BLaER1 treated with 17β-estradiol and CSF1 and Interleukin-3, amounts not matched to agents 10 nM and 100 nM (cell line): ENCODE results near the gene GRM8.
A peak's percentile ranks its signal among the peaks of the same experiment; 100 is the strongest.

Source experiments
- H3K27ac ChIP-seq, 11 experiments: shearing (Covaris generic); formaldehyde crosslinking; 2 replicates each; pipeline ENCODE4 v1.8.1; 2022
- H3K27me3 ChIP-seq, 11 experiments: shearing (Covaris generic); formaldehyde crosslinking; 2 replicates each; pipeline ENCODE4 v1.8.1; 2022
- H3K36me3 ChIP-seq, 11 experiments: shearing (Covaris generic); formaldehyde crosslinking; 2 replicates each; pipeline ENCODE4 v1.8.1; 2022
- H3K4me1 ChIP-seq, 10 experiments: shearing (Covaris generic); formaldehyde crosslinking; 2 replicates each; pipeline ENCODE4 v1.8.1; 2022
- H3K4me2 ChIP-seq, 11 experiments: shearing (Covaris generic); formaldehyde crosslinking; 2 replicates each; pipeline ENCODE4 v1.8.1; 2022
- H3K4me3 ChIP-seq, 10 experiments: shearing (Covaris generic); formaldehyde crosslinking; 2 replicates each; pipeline ENCODE4 v1.8.1; 2022
- H3K9ac ChIP-seq, 11 experiments: shearing (Covaris generic); formaldehyde crosslinking; 2 replicates each; pipeline ENCODE4 v1.8.1; 2022
- H3K9me3 ChIP-seq, 11 experiments: shearing (Covaris generic); formaldehyde crosslinking; replicated peaks in 1 of 11; 2 replicates each; pipeline ENCODE4 v1.8.1; 2022
- H4K20me1 ChIP-seq, 11 experiments: shearing (Covaris generic); formaldehyde crosslinking; 2 replicates each; pipeline ENCODE4 v1.8.1; 2022
- Cebpa-rat ChIP-seq, 11 experiments: shearing (Covaris generic); IDR thresholded peaks; 2 replicates each; pipeline ENCODE4 v1.8.1; 2022

The GRM8 gene

DNA sequence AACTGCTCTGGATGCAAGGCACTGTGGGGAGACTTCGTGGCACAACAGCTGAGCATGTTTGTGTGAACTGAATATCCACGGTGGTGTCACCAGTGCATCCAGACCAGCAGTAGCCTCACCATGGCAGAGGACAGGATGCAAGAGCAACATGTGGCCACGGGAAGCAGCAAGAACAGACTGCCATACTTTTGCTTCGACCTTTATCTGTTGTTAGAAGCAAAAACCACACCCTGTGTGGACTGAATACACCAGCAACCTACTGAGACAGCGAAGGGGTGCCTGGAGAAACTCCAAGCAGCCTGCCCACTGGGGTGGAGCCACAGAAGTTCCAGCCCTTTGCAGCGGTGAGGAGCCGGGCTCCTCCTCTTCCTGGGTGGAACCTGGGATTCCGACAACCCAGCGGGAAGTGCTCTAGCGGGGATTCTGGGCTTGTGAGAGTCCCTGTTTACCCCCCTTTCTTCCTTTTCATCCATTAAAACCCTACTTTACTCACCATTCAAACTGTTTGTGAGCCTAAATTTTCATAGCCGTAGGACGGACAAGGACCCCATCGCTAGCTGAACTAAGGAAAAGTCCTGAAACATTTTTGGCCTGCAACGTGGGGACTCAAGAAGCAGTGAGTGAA is 584.9 kb downstream of the GRM8 start:
- Histone ChIP-seq H4K20me1 (no peaks in the 10 kb centered on the region), H3K9me3 (peaks cover 0 to 12% (median 7%) of the 10 kb centered on the region in 11 experiments; a peak in 6 of 22 replicates), H3K9ac (no peak overlapping the region), H3K27me3 (no peaks in the 10 kb centered on the region), H3K27ac (no peak overlapping the region), H3K4me3 (no peak overlapping the region), H3K4me2 (no peak overlapping the region), H3K36me3 (no peaks in the 10 kb centered on the region), H3K4me1 (no peaks in the 10 kb centered on the region)
- no peak for TF ChIP-seq Cebpa-rat (IDR thresholded peaks at IDR 0.05)

DNA sequence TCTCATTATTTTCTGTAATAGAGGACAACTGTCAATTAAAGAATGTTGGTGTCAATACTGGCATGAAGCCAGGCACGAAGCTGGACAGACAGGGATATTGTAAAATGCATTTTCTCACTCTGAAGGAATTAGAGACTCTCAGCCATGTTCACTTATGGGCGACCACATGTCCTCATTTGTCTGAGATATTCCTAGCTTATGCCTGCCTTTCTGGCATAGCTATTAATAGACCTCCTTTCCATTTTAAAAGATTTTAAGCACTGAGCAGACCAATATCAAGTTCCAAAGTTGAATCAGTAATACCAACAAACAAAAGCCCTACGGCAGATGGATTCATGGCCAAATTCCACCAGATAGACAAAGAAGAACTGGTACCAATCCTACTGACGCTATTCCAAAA is 589.9 kb downstream of the GRM8 start:
- peaks cover 0 to 2% (median 0%) of the 10 kb centered on the region in 11 experiments; a peak in 3 of 22 replicates for H3K9me3 ChIP-seq
- no peak overlapping the region for H3K4me2 ChIP-seq
- H3K4me3 ChIP-seq, result no peak overlapping the region
- H4K20me1 ChIP-seq, result no peaks in the 10 kb centered on the region
- H3K9ac ChIP-seq, result no peak overlapping the region
- H3K27ac ChIP-seq, result no peak overlapping the region
- no peaks in the 10 kb centered on the region for H3K27me3 ChIP-seq
- H3K4me1 ChIP-seq, result peaks cover 0 to 17% (median 0%) of the 10 kb centered on the region in 10 experiments; a peak in 5 of 20 replicates
- TF ChIP-seq Cebpa-rat (IDR thresholded peaks at IDR 0.05), result no peak
- H3K36me3 ChIP-seq, result no peaks in the 10 kb centered on the region

DNA sequence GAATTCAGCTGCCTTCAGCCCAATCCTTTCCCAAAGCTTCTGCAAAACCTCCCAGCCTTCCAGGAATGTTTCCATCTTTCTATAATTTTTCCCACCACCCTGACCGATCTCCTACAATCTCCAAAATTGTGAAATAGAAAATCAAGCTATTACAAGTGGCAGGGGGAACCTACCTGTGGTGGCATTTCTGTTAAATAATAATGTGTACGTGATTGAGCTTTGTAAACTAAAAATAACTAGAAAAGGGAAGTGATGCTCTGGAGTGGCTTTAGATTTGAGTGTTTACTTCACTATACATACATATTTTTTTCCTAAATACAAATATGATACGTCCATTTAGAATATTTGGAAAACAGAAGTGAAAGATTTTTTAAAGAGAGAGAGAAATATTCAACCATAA is 593.6 kb downstream of the GRM8 start:
- Histone ChIP-seq H3K4me1 (peaks cover 0 to 21% (median 0%) of the 10 kb centered on the region in 10 experiments; a peak in 5 of 20 replicates), H3K4me3 (no peak overlapping the region), H3K9ac (no peak overlapping the region), H3K4me2 (peak overlapping the region in 2 of 11 experiments; percentile 42 to 61; a peak in 3 of 22 replicates), H3K27ac (no peak overlapping the region), H4K20me1 (no peaks in the 10 kb centered on the region), H3K9me3 (no peaks in the 10 kb centered on the region), H3K36me3 (no peaks in the 10 kb centered on the region), H3K27me3 (no peaks in the 10 kb centered on the region)
- TF ChIP-seq Cebpa-rat (IDR thresholded peaks at IDR 0.05), result no peak

DNA sequence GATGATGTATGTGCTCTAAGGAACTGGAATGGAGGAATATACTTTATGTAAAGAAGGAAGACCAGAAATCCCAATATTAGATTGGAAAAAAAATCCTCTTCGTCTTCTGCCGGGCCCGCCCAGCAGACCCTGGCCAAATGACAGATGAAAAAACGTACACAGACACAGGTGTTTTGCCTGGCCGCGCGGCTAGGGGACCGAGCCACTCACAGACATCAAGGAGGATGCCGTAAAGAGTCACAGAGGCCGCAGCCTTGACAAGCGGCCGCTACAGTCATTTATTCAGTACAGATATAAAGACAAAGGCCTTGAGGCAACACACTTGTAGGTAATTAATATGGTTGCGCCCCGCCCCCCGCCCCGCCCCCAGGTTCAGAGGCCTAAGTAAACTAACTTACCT is 594.1 kb downstream of the GRM8 start:
- Histone ChIP-seq H3K4me1 (peaks cover 0 to 21% (median 0%) of the 10 kb centered on the region in 10 experiments; a peak in 5 of 20 replicates), H3K9ac (no peak overlapping the region), H3K27me3 (no peaks in the 10 kb centered on the region), H4K20me1 (no peaks in the 10 kb centered on the region), H3K9me3 (no peaks in the 10 kb centered on the region), H3K27ac (no peak overlapping the region), H3K36me3 (no peaks in the 10 kb centered on the region), H3K4me3 (no peak overlapping the region), H3K4me2 (peak overlapping the region in 2 of 11 experiments; percentile 42 to 61; a peak in 3 of 22 replicates)
- TF ChIP-seq Cebpa-rat (IDR thresholded peaks at IDR 0.05), result no peak

DNA sequence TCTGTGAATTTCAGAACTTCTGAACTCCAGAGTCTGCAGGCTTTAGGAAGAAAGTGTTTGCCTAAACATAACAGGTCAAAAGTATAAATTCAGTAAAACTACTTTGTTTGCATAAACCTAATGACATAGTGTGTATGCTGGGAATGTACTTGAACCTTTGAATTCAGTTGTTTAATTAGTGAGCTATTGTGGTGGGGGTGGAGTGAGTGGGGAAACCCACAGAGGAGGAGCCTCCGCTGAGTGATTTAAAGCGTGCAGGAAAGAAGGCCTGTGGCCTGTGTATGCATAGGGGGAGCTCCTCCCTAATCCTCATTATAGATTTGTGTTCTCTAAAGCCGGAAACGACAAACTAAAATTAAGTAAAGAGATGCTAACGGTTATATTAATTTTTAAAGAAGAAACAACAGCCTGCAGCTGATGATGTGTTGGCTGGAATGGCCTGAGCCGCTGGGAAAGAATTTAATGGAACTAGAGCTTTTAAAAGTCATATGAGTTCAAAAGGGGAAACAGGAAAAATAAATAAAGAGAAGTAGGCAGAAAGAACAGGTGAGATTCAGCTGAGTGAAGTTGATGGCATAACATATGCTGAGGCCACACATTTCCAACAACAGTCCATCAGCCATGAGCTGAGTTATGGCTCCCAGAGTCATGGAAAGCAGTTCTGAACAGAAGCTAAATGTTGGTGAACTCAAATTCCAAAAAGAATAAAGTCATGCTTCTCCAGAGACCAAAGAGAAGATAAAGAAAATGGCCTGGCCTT is 595.0 kb downstream of the GRM8 start:
- Histone ChIP-seq H4K20me1 (no peaks in the 10 kb centered on the region), H3K4me3 (no peak overlapping the region), H3K36me3 (no peaks in the 10 kb centered on the region), H3K4me1 (peaks cover 0 to 21% (median 0%) of the 10 kb centered on the region in 10 experiments; a peak in 5 of 20 replicates), H3K4me2 (no peak overlapping the region), H3K27me3 (no peaks in the 10 kb centered on the region), H3K9me3 (no peaks in the 10 kb centered on the region), H3K9ac (no peak overlapping the region), H3K27ac (no peak overlapping the region)
- no peak for TF ChIP-seq Cebpa-rat (IDR thresholded peaks at IDR 0.05)

DNA sequence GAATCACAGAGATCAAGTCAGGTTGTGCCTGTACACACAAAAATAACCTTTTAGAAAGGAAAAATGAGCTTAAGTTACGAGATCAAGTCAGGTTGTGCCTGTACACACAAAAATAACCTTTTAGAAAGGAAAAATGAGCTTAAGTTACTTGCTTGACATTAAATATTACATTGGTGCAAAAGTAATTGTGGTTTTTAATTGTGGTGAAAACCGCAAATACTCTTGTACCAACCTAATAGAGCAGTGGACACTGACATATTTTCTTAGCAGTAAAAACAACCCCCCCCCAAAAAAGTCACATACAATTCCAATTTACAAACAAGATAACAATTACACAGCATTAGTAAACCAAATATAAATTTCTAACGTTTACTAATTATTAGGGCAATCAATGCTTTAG is 595.6 kb downstream of the GRM8 start:
- H3K27ac ChIP-seq, result no peak overlapping the region
- no peak overlapping the region for H3K4me2 ChIP-seq
- no peaks in the 10 kb centered on the region for H4K20me1 ChIP-seq
- H3K4me3 ChIP-seq, result no peak overlapping the region
- H3K27me3 ChIP-seq, result no peaks in the 10 kb centered on the region
- H3K9me3 ChIP-seq, result no peaks in the 10 kb centered on the region
- H3K9ac ChIP-seq, result no peak overlapping the region
- no peaks in the 10 kb centered on the region for H3K36me3 ChIP-seq
- TF ChIP-seq Cebpa-rat (IDR thresholded peaks at IDR 0.05), result no peak
- peaks cover 0 to 21% (median 0%) of the 10 kb centered on the region in 10 experiments; a peak in 5 of 20 replicates for H3K4me1 ChIP-seq

DNA sequence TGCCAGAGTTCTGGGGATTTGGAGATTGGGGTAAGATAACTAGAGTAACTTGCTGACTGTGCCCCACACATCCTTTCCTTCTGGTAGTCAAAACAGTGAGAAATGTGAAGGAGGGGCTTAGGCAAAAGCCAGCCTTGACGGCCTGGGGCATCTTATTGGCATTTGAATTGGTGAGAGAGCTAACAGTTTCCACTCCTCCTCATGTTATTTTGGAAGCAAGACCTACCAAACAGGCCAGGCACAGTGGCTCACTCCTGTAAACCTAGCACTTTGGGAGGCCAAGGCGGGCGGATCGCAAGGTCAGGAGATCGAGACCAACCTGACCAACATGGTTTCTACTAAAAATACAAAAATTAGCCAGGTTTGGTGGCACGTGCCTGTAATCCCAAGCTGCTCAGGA is 596.6 kb downstream of the GRM8 start:
- TF ChIP-seq Cebpa-rat (IDR thresholded peaks at IDR 0.05), result no peak
- Histone ChIP-seq H3K9ac (no peak overlapping the region), H3K36me3 (no peaks in the 10 kb centered on the region), H3K27me3 (no peaks in the 10 kb centered on the region), H3K4me3 (no peak overlapping the region), H3K4me2 (no peak overlapping the region), H3K4me1 (peaks cover 0 to 21% (median 0%) of the 10 kb centered on the region in 10 experiments; a peak in 5 of 20 replicates), H3K9me3 (peaks cover 0 to 1% (median 0%) of the 10 kb centered on the region in 11 experiments; a peak in 1 of 22 replicates), H4K20me1 (no peaks in the 10 kb centered on the region), H3K27ac (no peak overlapping the region)

DNA sequence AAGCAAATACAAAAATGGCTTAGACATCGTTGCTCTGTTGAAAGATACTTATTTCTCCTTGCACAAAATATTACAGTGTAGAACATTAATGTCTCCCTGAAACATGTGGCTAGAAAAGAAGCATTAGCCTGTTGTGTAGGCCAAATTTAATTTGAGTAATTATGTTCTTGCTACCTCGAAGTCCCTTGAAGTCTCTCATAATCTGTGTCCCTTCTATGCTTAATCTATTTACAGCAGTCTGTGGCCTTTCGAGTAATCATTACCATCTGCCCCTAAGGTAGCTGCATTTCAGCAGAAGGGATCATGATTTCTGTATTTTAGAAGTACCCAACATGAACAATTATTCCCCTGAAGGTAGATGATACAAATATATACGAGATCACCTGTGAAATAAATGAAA is 615.2 kb downstream of the GRM8 start:
- Histone ChIP-seq H4K20me1 (no peaks in the 10 kb centered on the region), H3K4me2 (no peak overlapping the region), H3K4me1 (peaks cover 0 to 7% (median 2%) of the 10 kb centered on the region in 10 experiments; a peak in 7 of 20 replicates), H3K4me3 (no peak overlapping the region), H3K27me3 (no peaks in the 10 kb centered on the region), H3K36me3 (no peaks in the 10 kb centered on the region), H3K9ac (no peak overlapping the region), H3K27ac (no peak overlapping the region), H3K9me3 (peaks cover 0 to under 1% (median 0%) of the 10 kb centered on the region in 11 experiments; a peak in 1 of 22 replicates)
- no peak for TF ChIP-seq Cebpa-rat (IDR thresholded peaks at IDR 0.05)

DNA sequence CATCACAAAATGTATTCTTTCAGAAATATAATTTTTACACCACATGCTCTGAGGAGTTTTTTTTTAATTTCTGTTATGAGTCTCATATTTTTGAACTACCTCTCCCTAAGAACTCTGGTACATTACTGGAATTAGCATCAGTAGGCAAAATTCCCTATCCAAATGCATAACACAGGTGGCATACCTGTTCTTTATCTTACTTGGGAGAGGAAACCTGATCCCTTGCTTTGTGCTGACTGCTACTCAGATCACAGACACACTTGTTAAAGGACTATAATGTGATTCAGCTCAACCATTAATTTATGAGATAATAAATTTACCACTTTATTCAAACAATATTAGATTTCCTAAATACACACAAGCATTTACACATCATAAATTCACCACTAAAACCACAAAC is 617.2 kb downstream of the GRM8 start:
- H3K4me1 ChIP-seq, result peaks cover 0 to 7% (median 2%) of the 10 kb centered on the region in 10 experiments; a peak in 7 of 20 replicates
- peaks cover 0 to 5% (median 0%) of the 10 kb centered on the region in 11 experiments; a peak in 1 of 22 replicates for H3K9me3 ChIP-seq
- no peak overlapping the region for H3K4me3 ChIP-seq
- H4K20me1 ChIP-seq, result no peaks in the 10 kb centered on the region
- no peak overlapping the region for H3K27ac ChIP-seq
- H3K9ac ChIP-seq, result no peak overlapping the region
- no peak overlapping the region for H3K4me2 ChIP-seq
- no peaks in the 10 kb centered on the region for H3K27me3 ChIP-seq
- TF ChIP-seq Cebpa-rat (IDR thresholded peaks at IDR 0.05), result no peak
- H3K36me3 ChIP-seq, result no peaks in the 10 kb centered on the region
